HG02610 (cell line): Measurements from ENCODE around the gene ADAM10.

Experiments used
- ATAC-seq: cut with Tn5 transposase; IDR thresholded peaks from one replicate; pipeline ENCODE4 v1.9.1; 2021; ENCODE audit warnings: mild to moderate bottlenecking, moderate library complexity; ENCODE audit not compliant: unreplicated experiment

The ADAM10 gene

GRCh38 chr15:58587486-58587885, 162.0 kb downstream of the ADAM10 start:
- no peak for ATAC-seq

DNA sequence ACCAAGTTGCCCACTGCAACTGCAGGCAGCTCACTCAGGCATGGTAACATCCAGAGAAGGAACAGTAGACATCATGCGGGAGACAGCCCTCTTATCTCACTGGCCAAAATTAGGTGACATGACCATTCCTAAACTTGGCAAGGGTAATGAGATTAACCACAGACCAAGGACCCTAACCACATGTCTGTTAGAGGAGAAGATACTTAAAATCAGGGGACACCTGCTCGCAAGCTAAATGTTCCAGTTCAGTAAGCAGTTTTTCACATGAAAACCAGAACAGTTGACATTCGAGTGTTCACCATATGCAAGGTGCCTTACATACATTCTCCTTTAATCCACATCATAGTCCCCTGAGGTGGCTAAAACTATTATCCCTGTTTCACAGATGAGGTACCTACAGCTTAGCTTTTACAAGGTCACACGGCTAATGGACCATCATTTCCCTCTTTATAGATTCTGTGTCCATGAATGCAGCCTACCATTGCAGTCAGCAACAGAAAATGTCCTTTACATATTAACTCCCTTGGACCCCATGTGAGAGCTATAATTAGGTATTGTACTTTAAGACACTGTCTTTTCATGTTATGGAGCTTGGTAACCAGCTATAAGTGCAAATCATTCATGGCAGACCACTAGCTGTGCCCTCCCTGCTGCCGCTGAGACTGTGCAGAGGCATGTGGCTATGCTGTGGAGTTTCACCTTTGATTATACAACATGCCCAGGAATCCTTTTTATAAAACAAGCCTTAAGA, 163.6 kb downstream of the ADAM10 start:
- ATAC-seq: peak; percentile 44

GRCh38 chr15:58584789-58585461, 164.6 kb downstream of the ADAM10 start:
- no peak for ATAC-seq

GRCh38 chr15:58583171-58583908, 166.2 kb downstream of the ADAM10 start:
- no peak for ATAC-seq

GRCh38 chr15:58582160-58582559, 167.3 kb downstream of the ADAM10 start:
- no peak for ATAC-seq

GRCh38 chr15:58576657-58577056, 172.8 kb downstream of the ADAM10 start:
- no peak for ATAC-seq

- ATAC-seq: no peak
Measured at GRCh38 chr15:58575045-58575786, 174.3 kb downstream of the ADAM10 start.

- ATAC-seq: no peak
Measured at GRCh38 chr15:58574631-58575030, 174.9 kb downstream of the ADAM10 start.

DNA sequence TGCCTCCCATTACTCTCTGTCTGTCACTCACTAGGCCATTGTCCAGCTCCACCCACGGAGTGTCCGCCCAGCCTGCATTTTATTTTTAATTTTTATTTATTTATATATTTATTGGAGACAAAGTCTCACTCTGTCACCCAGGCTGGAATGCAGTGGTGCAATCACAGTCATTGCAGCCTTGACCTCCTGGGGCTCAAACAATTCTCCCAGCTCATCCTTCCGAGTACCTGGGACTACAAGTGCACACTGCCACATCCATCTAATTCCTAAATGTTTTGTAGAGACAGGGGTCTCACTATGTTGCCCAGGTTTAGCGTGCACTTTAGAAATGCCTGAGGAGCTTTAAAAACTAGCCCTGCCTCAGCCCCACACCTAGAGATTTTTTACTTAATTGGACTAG, 176.2 kb downstream of the ADAM10 start:
- ATAC-seq: no peak

GRCh38 chr15:58572521-58572920, 177.0 kb downstream of the ADAM10 start:
- ATAC-seq: no peak

GRCh38 chr15:58571491-58571890, 178.0 kb downstream of the ADAM10 start:
- ATAC-seq: no peak

DNA sequence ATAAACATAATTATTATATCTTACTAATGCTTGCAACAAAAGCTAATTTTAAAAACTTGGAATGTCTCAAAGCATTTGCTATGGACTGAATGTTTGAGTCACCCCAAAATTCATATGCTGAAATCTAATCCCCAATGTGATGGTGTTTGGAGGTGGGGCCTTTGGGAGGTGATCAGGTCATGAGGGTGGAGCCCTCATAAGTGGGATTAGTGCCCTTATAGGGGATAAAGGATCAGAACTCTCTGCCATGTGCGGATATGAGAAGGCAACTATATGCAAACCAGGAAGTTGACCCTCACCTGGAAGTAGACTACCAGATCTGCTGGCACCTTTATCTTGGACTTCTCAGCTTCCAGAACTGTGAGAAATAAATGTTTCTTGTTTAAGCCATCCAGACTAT, 180.1 kb downstream of the ADAM10 start:
- ATAC-seq: no peak

DNA sequence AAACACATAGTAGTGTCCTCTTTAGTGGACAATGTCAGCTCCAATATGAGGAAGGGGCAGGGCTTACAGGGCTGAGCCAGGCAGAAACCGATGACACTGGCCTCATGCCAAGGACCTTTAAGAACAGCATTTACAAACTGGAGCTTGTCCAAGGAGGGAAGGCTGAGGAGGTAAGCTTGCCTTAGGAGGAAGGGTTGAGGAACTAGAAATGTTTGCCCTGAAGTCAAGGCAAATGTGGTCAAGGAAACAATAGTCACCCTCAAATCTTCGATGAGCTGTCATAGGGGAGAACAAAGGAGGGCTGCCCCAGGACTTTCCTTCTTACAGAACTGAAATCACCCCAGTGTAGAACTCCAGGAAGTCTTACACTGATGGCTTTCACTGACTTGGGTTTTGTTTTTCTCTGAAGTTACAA, 181.3 kb downstream of the ADAM10 start:
- ATAC-seq: no peak

DNA sequence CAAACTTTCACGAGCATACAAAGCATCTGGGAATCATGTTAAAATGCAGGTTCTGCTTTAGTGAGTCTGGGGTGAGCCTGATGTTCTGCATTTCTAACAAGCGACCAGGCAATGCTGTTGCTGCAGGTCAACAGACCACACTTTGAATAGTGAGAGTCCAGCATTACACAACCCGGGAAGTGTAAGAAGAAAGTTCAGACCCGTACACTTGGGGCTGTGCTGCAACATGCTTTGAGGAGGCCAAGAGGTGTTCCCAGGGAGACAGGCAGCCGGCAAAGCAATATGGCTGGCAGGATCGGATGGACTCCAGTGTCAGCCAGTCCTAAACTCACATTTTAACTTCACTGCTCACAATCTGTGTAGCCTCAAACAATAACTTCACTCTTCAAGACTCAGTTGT, 183.5 kb downstream of the ADAM10 start:
- no peak for ATAC-seq

GRCh38 chr15:58565619-58566018, 183.9 kb downstream of the ADAM10 start:
- no peak for ATAC-seq

DNA sequence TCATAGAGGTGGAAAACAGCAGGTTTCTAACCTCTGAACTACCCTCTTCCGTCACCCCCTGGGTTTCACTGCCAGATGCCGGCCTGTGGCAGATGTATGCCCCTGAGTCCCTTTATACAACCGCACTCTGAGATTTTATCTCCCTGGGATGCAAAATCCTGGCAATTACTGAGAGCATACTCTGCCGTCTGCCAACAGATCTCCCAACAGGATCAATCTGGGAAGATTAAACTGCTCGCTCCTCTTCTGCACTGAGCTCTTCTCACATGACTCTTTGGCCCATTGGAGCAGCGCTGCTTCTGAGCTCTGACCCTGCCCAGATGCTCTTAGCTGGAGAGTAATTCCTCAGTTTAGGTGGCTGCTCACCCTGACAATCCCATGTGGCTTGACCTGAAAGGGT, 184.5 kb downstream of the ADAM10 start:
- ATAC-seq: no peak

DNA sequence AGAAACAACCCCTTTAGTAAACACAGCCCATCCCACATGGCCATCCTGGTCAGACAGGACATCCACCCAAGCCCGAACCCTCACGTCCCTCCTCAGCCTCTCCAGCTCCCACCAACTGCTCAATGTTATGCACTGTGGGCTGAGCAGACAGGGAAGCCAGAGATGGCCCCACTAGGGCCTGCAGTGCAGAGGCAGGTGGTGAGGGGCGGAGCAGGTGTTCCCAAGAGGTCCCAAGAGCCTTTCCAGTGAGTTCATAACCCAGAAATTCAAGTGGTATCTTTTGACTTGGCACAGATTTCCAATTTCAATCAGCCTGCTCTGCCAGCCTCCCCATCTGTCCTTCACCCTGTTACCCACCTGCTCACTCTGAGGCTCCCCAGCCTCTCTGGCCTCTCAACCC, 187.4 kb downstream of the ADAM10 start:
- ATAC-seq: no peak

GRCh38 chr15:58561321-58561720, 188.2 kb downstream of the ADAM10 start:
- ATAC-seq: no peak

GRCh38 chr15:58559904-58560588, 189.5 kb downstream of the ADAM10 start:
- ATAC-seq: no peak

DNA sequence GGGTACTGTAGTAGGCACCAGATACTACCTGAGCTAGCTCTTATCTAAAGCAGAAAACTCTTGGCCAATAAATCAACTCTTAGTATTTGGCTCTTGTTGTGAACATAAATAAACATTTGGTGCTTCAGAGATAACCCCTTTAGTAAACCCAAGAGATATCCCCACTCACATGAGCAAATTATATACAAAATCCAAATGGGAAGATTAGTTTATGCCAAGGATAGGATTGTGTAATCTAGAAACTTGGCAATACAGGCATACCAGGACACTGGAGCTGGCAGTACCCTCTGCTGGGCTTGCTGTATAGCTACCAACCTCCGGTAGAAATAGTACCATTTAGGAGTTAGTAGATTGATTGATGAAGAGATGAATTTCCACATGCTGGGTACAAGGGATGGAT, 190.7 kb downstream of the ADAM10 start:
- no peak for ATAC-seq

DNA sequence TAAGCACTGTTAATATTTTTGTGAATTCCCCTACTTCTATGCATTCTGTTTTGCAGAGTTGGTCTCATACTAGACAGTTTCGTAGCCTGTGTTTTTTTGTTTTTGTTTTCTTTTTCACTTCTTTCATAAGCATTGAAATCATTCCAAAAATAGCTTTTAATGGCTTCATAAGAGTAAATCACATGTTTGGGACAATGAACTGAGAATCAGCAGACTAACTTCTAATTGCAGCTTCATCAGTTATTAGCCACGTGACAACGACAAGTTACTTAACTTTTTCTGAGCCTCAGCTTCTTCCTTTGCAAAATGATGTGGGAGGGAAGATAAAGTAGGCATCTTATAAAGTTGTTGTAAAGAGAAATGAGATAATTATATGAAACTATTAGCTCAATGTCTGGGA, 193.0 kb downstream of the ADAM10 start:
- no peak for ATAC-seq
